ENCODE data around the gene SPIB.

DNA sequence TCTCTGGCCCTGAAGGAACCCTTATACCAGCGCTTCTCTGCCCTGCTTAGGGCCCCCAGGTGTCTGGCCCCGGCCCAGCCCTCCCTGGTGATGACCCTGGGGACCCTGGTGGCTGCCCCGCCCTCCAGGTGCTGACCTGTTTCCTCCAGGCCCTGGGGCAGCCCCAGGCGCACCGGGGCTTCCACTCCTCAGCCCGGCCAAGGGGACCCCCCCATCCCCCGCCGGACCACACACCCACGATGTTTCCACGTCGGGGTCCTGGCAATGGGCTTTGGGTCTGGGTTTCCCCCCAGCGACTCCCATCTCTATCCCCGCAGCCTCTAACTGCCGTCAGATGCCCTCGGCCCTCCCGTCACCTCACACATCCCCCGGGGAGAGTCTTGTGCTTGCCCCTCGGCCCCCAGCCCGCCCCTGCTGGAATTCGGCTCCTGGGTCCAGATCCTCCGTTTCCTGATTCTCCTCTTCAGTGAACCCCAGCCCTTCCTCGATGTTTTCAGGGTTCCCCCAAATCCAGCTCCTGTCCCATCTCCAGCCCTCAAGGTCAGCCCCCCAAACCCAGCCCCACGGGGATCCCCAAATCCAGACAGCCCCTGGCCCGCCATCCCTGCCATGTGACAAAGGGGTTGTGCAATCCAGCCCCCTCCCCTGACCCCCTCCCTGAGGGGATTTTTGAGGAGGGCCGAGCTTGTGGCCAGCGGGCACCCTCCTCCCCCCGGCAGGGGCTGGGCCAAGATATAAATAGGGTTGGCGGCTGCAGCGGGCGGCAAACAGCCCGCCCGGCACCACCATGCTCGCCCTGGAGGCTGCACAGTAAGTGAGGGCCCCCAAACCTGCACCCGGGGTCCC lies at the start of gene SPIB:
- TF ChIP-seq CTCF (IDR thresholded peaks at IDR 0.05) (no peak), POLR2A (IDR thresholded peaks at IDR 0.05) (no peak)

Measured in heart left ventricle (tissue), 13 donors.